ENCODE measurements around the gene TEX48. TPM values are rescaled to one million over a fixed set of nuclear protein-coding genes. Genes with fewer than 3 reads are reported as not detected.

The TEX48 gene
- total RNA-seq, 1 donor from 2014 or later = not detected

DNA sequence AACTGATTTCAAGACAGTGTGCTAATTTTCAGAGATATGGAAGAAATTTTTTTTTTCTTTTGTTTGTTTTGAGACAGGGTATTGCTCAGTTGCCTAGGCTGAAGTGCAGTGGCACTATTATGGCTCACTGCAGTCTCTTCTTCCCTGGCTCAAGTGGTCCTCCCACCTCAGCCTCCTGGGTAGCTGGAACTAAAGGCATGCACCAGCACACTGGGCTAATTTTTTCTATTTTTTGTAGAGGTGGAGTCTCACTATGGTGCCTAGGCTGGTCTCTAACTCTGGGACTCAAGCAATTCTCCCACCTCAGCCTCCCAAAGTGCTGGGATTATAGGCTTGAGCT lies 9.9 kb upstream of the TEX48 start:
- FAIRE-seq = no peak
- TF ChIP-seq, protein P1, sequence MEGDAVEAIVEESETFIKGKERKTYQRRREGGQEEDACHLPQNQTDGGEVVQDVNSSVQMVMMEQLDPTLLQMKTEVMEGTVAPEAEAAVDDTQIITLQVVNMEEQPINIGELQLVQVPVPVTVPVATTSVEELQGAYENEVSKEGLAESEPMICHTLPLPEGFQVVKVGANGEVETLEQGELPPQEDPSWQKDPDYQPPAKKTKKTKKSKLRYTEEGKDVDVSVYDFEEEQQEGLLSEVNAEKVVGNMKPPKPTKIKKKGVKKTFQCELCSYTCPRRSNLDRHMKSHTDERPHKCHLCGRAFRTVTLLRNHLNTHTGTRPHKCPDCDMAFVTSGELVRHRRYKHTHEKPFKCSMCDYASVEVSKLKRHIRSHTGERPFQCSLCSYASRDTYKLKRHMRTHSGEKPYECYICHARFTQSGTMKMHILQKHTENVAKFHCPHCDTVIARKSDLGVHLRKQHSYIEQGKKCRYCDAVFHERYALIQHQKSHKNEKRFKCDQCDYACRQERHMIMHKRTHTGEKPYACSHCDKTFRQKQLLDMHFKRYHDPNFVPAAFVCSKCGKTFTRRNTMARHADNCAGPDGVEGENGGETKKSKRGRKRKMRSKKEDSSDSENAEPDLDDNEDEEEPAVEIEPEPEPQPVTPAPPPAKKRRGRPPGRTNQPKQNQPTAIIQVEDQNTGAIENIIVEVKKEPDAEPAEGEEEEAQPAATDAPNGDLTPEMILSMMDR (IDR thresholded peaks at IDR 0.05; ENCODE audit: insufficient read depth, low read length, severe bottlenecking) = no peak
- no peak for DNase-seq (ENCODE audit: low read depth)
- Histone ChIP-seq H3K27me3 (ENCODE audit: control insufficient read depth, insufficient read depth, low read length) (peaks cover 2% of the 10 kb centered on the region), H3K36me3 (ENCODE audit: control insufficient read depth, insufficient read depth, low read length) (no peaks in the 10 kb centered on the region), H3K4me3 (ENCODE audit: low read depth, low read length) (no peak overlapping the region)

DNA sequence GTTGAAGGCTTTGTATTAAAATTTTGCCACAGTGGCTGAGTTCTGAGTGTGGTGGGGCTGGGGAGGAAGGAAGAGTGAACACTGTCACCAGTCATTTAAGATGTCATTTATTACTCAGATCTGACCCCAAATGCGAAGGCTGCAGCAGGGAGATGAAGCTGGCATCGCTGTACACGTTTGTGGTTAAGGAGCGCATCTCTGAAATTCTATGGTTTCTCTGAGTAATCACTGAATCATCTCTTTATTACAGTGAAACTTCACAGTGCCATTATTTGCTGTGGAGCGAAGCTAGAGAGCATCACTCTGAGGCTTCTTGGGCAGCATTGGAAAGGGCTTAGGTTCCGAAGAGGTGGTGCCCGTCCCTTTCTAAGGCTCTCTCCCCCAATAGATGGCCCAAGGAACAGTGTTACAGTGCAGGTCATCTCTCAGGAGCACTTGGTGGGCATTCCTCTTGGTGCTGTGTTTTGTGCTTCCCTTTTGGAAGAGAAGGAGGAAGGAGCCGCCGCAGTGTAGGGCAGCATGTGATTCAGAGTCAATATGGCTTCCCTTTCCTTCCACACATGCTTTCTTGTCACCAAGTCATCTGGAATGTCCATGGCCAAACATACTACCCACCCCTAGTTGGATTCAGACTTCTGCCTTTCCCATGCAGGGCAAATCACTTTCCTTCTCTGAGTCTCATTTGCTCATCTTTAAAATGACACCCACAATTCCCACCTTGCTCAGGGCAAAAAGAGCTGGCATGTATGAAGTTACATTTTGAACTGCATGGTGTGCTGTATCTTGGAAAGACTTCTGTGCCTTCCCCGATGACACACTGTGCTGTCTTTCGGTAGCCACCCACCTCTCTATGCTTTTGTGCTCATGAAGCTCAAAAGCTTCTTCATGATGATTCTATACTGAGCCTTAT lies 9.3 kb upstream of the TEX48 start:
- FAIRE-seq = peak; percentile 77

DNA sequence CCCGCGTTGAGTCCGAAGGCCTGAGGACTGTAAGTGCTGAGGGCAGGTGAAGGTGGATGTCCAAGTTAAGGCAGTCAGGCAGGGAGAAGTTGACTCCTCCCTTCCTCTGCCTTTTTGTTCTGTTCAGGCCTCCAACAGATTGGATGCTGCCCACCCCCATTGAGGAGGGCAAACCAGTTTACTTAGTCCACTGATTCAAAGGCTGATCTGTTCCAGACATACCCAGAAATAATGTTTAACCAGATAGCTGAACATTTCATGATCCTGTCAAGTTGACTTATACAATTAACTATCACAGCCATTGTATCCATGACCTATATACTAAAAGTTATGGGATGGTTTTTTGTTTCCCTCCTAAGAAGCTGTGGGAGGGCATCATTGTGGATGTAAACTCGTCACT lies 8.3 kb upstream of the TEX48 start:
- TF ChIP-seq, protein P1 (IDR thresholded peaks at IDR 0.05; ENCODE audit: insufficient read depth, low read length, severe bottlenecking) = no peak
- FAIRE-seq = no peak
- Histone ChIP-seq H3K27me3 (ENCODE audit: control insufficient read depth, insufficient read depth, low read length) (peaks cover 2% of the 10 kb centered on the region), H3K4me3 (ENCODE audit: low read depth, low read length) (no peak overlapping the region), H3K36me3 (ENCODE audit: control insufficient read depth, insufficient read depth, low read length) (no peaks in the 10 kb centered on the region)
- no peak for DNase-seq (ENCODE audit: low read depth)

More for the DNA sequence above, 9.3 kb upstream of the TEX48 start:
- TF ChIP-seq, protein P1 (IDR thresholded peaks at IDR 0.05; ENCODE audit: insufficient read depth, low read length, severe bottlenecking) = no peak
- Histone ChIP-seq H3K4me3 (ENCODE audit: low read depth, low read length) (no peak overlapping the region), H3K27me3 (ENCODE audit: control insufficient read depth, insufficient read depth, low read length) (peaks cover 2% of the 10 kb centered on the region), H3K36me3 (ENCODE audit: control insufficient read depth, insufficient read depth, low read length) (no peaks in the 10 kb centered on the region)
- peak; percentile 91 for DNase-seq (ENCODE audit: low read depth)

DNA sequence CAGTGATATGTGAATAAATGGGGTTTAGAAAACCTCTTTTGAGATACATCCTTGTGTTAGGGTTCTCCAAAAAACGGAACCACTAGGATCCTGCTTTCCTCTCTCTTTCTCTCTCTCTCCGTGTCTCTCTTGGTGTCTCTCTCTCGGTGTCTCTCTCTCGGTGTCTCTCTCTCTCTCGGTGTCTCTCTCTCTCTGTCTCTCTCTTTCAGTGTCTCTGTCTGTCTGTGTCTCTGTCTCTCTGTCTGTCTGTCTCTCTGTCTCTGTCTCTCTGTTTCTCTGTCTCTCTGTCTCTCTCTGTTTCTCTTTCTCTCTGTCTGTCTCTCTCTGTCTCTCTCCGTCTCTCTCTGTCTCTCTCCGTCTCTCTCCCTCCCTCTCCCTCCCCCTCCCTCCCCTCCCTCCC lies 7.8 kb upstream of the TEX48 start:
- Histone ChIP-seq H3K4me3 (ENCODE audit: low read depth, low read length) (no peak overlapping the region), H3K27me3 (ENCODE audit: control insufficient read depth, insufficient read depth, low read length) (peaks cover 2% of the 10 kb centered on the region), H3K36me3 (ENCODE audit: control insufficient read depth, insufficient read depth, low read length) (no peaks in the 10 kb centered on the region)
- FAIRE-seq = no peak
- no peak for DNase-seq (ENCODE audit: low read depth)
- TF ChIP-seq, protein P1 (IDR thresholded peaks at IDR 0.05; ENCODE audit: insufficient read depth, low read length, severe bottlenecking) = no peak

DNA sequence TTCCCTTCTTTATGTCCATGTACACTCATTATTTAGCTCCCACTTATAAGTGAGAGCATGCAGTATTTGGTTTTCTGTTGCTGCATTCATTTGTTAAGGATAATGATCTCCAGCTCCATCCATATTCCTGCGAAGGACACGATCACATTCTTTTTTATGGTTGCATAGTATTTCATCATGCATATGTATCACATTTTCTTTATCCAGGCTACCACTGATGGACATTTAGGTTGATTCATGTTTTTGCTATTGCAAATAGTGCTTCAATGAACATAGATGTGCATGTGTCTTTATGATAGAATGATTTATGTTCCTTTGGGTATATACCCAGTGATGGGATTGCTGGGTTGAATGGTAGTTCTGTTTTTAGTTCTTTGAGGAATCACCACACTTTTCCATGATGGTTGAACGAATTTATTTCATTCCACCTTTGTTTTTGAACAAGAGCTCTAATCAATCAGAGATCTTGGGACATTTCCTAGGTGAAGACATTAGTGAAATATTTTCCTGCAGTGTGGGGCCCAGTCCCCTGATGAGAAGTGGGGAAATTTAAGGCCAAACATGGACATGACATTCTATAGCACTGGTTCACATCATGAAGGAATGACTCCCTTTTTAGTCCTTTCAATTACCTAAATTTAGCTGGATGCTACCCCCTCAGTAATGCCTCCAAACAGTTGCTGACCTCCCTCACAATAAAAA lies 7.1 kb upstream of the TEX48 start:
- TF ChIP-seq, protein P1 (IDR thresholded peaks at IDR 0.05; ENCODE audit: insufficient read depth, low read length, severe bottlenecking) = no peak
- H3K4me3 ChIP-seq (ENCODE audit: low read depth, low read length) = no peak overlapping the region
- H3K27me3 ChIP-seq (ENCODE audit: control insufficient read depth, insufficient read depth, low read length) = peaks cover 2% of the 10 kb centered on the region
- no peaks in the 10 kb centered on the region for H3K36me3 ChIP-seq (ENCODE audit: control insufficient read depth, insufficient read depth, low read length)
- FAIRE-seq = no peak
- no peak for DNase-seq (ENCODE audit: low read depth)
